ENCODE data around the gene MSANTD4. TPM values are rescaled to one million over a fixed set of nuclear protein-coding genes. Genes with fewer than 3 reads are reported as not detected.

The MSANTD4 gene
- 6.2 and 8.5 TPM in 2 replicates for polyA plus RNA-seq (2012; rRNA removed)
- polyA plus RNA-seq (2012; cell fraction: cytosol; rRNA removed): 11.3 and 14.3 TPM in 2 replicates
- 7.6 and 10.2 TPM in 2 replicates for polyA plus RNA-seq (2012; cell fraction: nucleus; rRNA removed)

GRCh38 chr11:106021967-106022794, at the start of gene MSANTD4:
MSANTD4 (minus strand) TSS chr11:106022240; CDS start chr11:106010917, 11,323 bp downstream.
- H3K4me1 ChIP-seq (ENCODE audit: control insufficient read depth in 1 of 2, insufficient read depth in 2 of 2, low read depth in 1 of 2, low read length in 1 of 2): peaks cover 0 to 27% of the 10 kb centered on the region in 2 experiments; a peak in 3 of 4 replicates
- under 1% methylated on average over 17 of the region's 48 CpGs for WGBS (ENCODE audit: low lambda C conversion rate)
- H3K4me3 ChIP-seq (ENCODE audit: low read depth in 2 of 2, low read length in 1 of 2): peak within 1 kb of the TSS; percentile 80 to 81
- H3K79me2 ChIP-seq (ENCODE audit: insufficient read depth): peaks cover 43% of the 10 kb centered on the region
- H3K9ac ChIP-seq: peak within 1 kb of the TSS; percentile 78
- no peaks in the 10 kb centered on the region for H3K9me3 ChIP-seq
- no peaks in the 10 kb centered on the region for H3K9me2 ChIP-seq
- H3K36me3 ChIP-seq (replicated peaks in 1 of 2; ENCODE audit: control insufficient read depth in 1 of 2, insufficient read depth in 2 of 2, low read length in 1 of 2): peaks cover 12 to 25% of the 10 kb centered on the region in 2 experiments
- ChIA-PET POLR2A (no interaction called here), CTCF (interaction anchor here (1.1 kb wide), 1 partner anchor 55 kb away, joined by 3 read pairs; the partner anchor contains the start of genes AASDHPPT and KBTBD3)
- H3K27ac ChIP-seq (ENCODE audit: low read depth in 2 of 2, low read length in 1 of 2): peak within 1 kb of the TSS; percentile 60 to 85
- no peaks in the 10 kb centered on the region for H4K20me1 ChIP-seq (ENCODE audit: insufficient read depth)
- no peaks in the 10 kb centered on the region for H3F3A ChIP-seq (replicated peaks; ENCODE audit: insufficient read depth)
- H3K4me2 ChIP-seq: peak within 1 kb of the TSS; percentile 72
- DNase-seq: peak; percentile 94
- H3K27me3 ChIP-seq (ENCODE audit: insufficient read depth): no peaks in the 10 kb centered on the region
- peak within 1 kb of the TSS; percentile 98 for H2AFZ ChIP-seq (ENCODE audit: low read depth)
- TF ChIP-seq RXRA (IDR thresholded peaks at IDR 0.05; ENCODE audit: borderline replicate concordance, low read depth): no peak
- peak; percentile 74 for TF ChIP-seq FOSL2 (IDR thresholded peaks at IDR 0.05; ENCODE audit: borderline replicate concordance, low read depth)
- no peak; the same call in 1 of the 2 replicates for TF ChIP-seq RCOR1 (IDR thresholded peaks at IDR 0.05; ENCODE audit: low read length)
- no peak; the same call in none of the 2 replicates for TF ChIP-seq POLR2AphosphoS5 (IDR thresholded peaks at IDR 0.05; ENCODE audit: low read depth, low read length)
- TF ChIP-seq TAF1 (IDR thresholded peaks at IDR 0.05; ENCODE audit: borderline replicate concordance, low read depth, low read length): 0 out of 2 replicates have a peak, but pooled peaks have one; percentile 40
- no peak for TF ChIP-seq EZH2phosphoT487 (IDR thresholded peaks at IDR 0.05; ENCODE audit: borderline replicate concordance, low read depth)
- TF ChIP-seq, protein P1, sequence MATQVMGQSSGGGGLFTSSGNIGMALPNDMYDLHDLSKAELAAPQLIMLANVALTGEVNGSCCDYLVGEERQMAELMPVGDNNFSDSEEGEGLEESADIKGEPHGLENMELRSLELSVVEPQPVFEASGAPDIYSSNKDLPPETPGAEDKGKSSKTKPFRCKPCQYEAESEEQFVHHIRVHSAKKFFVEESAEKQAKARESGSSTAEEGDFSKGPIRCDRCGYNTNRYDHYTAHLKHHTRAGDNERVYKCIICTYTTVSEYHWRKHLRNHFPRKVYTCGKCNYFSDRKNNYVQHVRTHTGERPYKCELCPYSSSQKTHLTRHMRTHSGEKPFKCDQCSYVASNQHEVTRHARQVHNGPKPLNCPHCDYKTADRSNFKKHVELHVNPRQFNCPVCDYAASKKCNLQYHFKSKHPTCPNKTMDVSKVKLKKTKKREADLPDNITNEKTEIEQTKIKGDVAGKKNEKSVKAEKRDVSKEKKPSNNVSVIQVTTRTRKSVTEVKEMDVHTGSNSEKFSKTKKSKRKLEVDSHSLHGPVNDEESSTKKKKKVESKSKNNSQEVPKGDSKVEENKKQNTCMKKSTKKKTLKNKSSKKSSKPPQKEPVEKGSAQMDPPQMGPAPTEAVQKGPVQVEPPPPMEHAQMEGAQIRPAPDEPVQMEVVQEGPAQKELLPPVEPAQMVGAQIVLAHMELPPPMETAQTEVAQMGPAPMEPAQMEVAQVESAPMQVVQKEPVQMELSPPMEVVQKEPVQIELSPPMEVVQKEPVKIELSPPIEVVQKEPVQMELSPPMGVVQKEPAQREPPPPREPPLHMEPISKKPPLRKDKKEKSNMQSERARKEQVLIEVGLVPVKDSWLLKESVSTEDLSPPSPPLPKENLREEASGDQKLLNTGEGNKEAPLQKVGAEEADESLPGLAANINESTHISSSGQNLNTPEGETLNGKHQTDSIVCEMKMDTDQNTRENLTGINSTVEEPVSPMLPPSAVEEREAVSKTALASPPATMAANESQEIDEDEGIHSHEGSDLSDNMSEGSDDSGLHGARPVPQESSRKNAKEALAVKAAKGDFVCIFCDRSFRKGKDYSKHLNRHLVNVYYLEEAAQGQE (IDR thresholded peaks at IDR 0.05; ENCODE audit: low read depth, low read length): no peak
- TF ChIP-seq RAD21 (IDR thresholded peaks at IDR 0.05; ENCODE audit: low read length): no peak
- no peak; the same call in 1 of the 2 replicates for TF ChIP-seq NRF1 (IDR thresholded peaks at IDR 0.05; ENCODE audit: low read depth, low read length)
- TF ChIP-seq FOXJ3 (CRISPR knock-in tag; IDR thresholded peaks at IDR 0.05): no peak
- TF ChIP-seq GABPA (IDR thresholded peaks at IDR 0.05; ENCODE audit: low read depth): peak; percentile 98
- TF ChIP-seq, protein P2, sequence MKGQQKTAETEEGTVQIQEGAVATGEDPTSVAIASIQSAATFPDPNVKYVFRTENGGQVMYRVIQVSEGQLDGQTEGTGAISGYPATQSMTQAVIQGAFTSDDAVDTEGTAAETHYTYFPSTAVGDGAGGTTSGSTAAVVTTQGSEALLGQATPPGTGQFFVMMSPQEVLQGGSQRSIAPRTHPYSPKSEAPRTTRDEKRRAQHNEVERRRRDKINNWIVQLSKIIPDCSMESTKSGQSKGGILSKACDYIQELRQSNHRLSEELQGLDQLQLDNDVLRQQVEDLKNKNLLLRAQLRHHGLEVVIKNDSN (IDR thresholded peaks at IDR 0.05; ENCODE audit: borderline replicate concordance, low read depth): no peak; the same call in 1 of the 2 replicates
- TF ChIP-seq, protein P3, sequence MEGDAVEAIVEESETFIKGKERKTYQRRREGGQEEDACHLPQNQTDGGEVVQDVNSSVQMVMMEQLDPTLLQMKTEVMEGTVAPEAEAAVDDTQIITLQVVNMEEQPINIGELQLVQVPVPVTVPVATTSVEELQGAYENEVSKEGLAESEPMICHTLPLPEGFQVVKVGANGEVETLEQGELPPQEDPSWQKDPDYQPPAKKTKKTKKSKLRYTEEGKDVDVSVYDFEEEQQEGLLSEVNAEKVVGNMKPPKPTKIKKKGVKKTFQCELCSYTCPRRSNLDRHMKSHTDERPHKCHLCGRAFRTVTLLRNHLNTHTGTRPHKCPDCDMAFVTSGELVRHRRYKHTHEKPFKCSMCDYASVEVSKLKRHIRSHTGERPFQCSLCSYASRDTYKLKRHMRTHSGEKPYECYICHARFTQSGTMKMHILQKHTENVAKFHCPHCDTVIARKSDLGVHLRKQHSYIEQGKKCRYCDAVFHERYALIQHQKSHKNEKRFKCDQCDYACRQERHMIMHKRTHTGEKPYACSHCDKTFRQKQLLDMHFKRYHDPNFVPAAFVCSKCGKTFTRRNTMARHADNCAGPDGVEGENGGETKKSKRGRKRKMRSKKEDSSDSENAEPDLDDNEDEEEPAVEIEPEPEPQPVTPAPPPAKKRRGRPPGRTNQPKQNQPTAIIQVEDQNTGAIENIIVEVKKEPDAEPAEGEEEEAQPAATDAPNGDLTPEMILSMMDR (IDR thresholded peaks at IDR 0.05): no peak
- TF ChIP-seq YY1 (IDR thresholded peaks at IDR 0.05; ENCODE audit: low read depth): no peak
- TF ChIP-seq JUND (IDR thresholded peaks at IDR 0.05): peak; percentile 62; the same call in 1 of the 2 replicates
- TF ChIP-seq ELF1 (IDR thresholded peaks at IDR 0.05): peak; percentile 86
- TF ChIP-seq, protein P4, sequence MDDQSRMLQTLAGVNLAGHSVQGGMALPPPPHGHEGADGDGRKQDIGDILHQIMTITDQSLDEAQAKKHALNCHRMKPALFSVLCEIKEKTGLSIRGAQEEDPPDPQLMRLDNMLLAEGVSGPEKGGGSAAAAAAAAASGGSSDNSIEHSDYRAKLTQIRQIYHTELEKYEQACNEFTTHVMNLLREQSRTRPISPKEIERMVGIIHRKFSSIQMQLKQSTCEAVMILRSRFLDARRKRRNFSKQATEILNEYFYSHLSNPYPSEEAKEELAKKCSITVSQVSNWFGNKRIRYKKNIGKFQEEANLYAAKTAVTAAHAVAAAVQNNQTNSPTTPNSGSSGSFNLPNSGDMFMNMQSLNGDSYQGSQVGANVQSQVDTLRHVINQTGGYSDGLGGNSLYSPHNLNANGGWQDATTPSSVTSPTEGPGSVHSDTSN (IDR thresholded peaks at IDR 0.05): peak; percentile 99
- TF ChIP-seq, protein P5, sequence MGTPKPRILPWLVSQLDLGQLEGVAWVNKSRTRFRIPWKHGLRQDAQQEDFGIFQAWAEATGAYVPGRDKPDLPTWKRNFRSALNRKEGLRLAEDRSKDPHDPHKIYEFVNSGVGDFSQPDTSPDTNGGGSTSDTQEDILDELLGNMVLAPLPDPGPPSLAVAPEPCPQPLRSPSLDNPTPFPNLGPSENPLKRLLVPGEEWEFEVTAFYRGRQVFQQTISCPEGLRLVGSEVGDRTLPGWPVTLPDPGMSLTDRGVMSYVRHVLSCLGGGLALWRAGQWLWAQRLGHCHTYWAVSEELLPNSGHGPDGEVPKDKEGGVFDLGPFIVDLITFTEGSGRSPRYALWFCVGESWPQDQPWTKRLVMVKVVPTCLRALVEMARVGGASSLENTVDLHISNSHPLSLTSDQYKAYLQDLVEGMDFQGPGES (IDR thresholded peaks at IDR 0.05; ENCODE audit: low read depth, low read length): peak; percentile 90
- TF ChIP-seq MAX (IDR thresholded peaks at IDR 0.05; ENCODE audit: low read depth): peak; percentile 8; the same call in 1 of the 2 replicates
- no peak for TF ChIP-seq GATA2 (CRISPR knock-in tag; IDR thresholded peaks at IDR 0.05)
- no peak for TF ChIP-seq FOXM1 (IDR thresholded peaks at IDR 0.05; ENCODE audit: low read depth)
- TF ChIP-seq CHD2 (IDR thresholded peaks at IDR 0.05; ENCODE audit: low read length, partially characterized antibody): peak; percentile 96
- TF ChIP-seq SMC3 (IDR thresholded peaks at IDR 0.05; ENCODE audit: low read depth, low read length): no peak
- TF ChIP-seq NFIC (IDR thresholded peaks at IDR 0.05; ENCODE audit: borderline replicate concordance): no peak; the same call in 1 of the 2 replicates
- no peak for TF ChIP-seq TCF12 (IDR thresholded peaks at IDR 0.05)

All from SK-N-SH (cell line).